GM06990 (cell line): ENCODE data around the gene MYL6B.
A peak's percentile ranks its signal among the peaks of the same experiment; 100 is the strongest.

Experiments
- DNase-seq: peaks from one replicate; pipeline ENCODE4 v3.0.0-alpha.2; 2011; ENCODE audit not compliant: insufficient read length; ENCODE audit errors: extremely low read depth
- H3K27me3 ChIP-seq: replicated peaks from 2 replicates; pipeline ENCODE4 v1.6.0; 2011; ENCODE audit warnings: low read length; ENCODE audit not compliant: control insufficient read depth, insufficient read depth
- H3K36me3 ChIP-seq: 2 replicates; pipeline ENCODE4 v1.5.1; 2011; ENCODE audit warnings: low read length; ENCODE audit not compliant: control insufficient read depth, insufficient read depth
- H3K4me3 ChIP-seq: replicated peaks from 2 replicates; pipeline ENCODE4 v1.5.1; 2011; ENCODE audit warnings: low read depth, mild to moderate bottlenecking, control low read depth, low read length
- CTCF ChIP-seq: IDR thresholded peaks from 2 replicates; pipeline ENCODE4 v1.5.1; 2011; ENCODE audit warnings: low read length, control low read depth, mild to moderate bottlenecking, inconsistent platforms; ENCODE audit not compliant: insufficient read depth, poor library complexity, severe bottlenecking

Gene MYL6B

GRCh38 chr12:56204275-56204674 is 51.9 kb downstream of the MYL6B start:
- Histone ChIP-seq H3K36me3 (peaks cover 20% of the 10 kb centered on the region), H3K27me3 (no peaks in the 10 kb centered on the region), H3K4me3 (no peak overlapping the region)
- no peak for DNase-seq
- TF ChIP-seq CTCF = no peak

DNA sequence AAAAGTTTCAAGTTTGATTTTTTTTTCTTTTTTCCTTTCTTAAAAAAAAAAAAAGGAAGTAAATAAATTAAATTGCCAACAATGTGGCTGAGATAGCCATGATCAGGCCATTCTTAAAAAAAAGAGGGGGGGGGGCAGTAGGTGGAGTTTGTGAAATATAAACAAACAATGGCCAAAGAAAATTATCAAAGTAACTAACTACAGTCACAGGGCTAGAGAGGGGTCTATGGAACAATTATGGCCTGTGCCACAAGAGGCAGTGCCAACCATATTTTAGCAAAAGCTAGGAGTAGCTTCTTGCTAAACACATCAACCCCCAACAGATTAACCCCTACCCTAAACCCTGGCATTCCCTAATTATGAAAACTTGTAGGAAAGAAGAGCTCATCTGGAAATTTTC is 53.1 kb downstream of the MYL6B start:
- no peak for DNase-seq
- TF ChIP-seq CTCF = no peak

DNA sequence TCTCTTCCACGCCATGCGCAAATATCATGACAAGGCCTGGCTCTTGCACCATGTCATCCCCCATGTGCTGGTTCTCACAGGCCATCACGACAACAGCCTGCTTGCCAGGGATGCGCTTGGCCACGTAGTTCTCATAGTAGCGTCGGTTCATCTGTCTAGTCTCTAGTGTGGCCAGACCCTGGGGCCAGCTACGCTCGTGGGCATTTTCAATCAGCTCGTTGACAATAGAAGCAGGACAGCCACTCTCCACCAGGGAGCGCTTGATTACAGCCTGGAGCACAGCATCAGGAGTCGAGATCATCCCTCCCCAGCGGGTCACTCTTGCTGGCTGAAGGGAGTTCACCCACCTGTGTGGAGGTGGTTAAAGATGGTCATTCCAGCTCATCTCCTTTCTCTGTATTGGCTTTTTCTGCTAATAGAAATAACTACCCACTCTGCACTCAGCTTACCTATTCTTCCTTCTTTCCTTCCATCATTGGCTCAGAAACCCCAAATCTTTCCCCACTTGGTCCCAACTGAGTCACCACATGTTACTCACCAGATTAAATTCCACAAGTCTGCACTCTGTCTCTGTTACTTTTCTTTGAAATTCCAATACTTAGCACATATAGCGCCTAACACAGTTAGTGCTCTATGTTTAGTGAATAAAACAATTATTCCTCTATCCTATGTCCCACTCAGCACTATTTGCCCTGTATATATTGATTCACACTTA is 54.2 kb downstream of the MYL6B start:
- DNase-seq = no peak
- no peak overlapping the region for H3K4me3 ChIP-seq

More for the DNA sequence above, 53.1 kb downstream of the MYL6B start:
- Histone ChIP-seq H3K36me3 (peaks cover 25% of the 10 kb centered on the region), H3K27me3 (no peaks in the 10 kb centered on the region), H3K4me3 (no peak overlapping the region)

More for the DNA sequence above, 54.2 kb downstream of the MYL6B start:
- no peaks in the 10 kb centered on the region for H3K27me3 ChIP-seq
- TF ChIP-seq CTCF = peak; percentile 55
- H3K36me3 ChIP-seq = peaks cover 28% of the 10 kb centered on the region
